HG03342 (cell line): ENCODE data around the gene SDHB.
A peak's percentile ranks its signal among the peaks of the same experiment; 100 is the strongest.
"Not testable (repeated sequence)": the region's sequence is repeated elsewhere in the genome, so short reads cannot be mapped to it uniquely, and the experiment has no call there.

ENCODE experiments used
- ATAC-seq: cut with Tn5 transposase; IDR thresholded peaks from one replicate; pipeline ENCODE4 v1.9.1; 2021; ENCODE audit warnings: mild to moderate bottlenecking, moderate library complexity; ENCODE audit not compliant: unreplicated experiment

SDHB gene

DNA sequence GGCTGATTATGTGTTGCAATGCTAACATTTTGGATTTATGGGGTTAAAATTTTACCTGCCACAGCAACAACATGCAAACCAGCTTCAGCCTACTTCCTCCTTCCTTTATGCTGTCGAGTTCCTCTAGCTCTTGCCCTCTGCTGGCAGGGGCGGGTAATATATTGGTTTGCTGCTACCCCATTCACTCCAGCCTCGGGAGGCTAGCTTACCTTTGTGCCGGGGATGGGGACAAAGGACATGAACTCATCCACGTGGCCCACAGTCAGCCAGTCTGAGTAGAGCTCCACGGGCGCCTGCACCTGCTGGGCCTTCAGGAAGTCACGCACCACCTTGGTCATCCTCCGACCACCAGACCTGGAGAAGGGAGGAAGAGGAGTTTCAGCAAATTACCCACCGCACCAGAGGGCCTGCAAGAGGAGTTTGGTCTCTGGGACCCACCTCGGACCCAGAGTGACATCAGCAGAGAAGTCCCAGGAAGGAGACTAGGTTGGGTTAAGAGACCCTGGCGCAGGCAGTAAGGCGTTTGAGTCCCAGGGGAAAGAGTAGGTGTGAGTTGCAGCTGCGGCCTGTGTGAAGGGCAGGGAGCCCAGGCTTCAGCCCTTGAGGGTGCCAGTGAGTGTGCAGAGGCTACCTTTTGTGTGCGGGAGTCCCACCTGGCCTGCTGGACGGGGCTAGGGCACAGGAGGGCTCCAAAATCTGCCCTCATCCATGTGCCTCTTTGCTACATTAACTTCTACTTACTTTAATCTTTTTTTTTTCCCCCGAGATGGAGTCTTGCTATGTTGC lies 21.8 kb upstream of the SDHB start:
- no peak for ATAC-seq

DNA sequence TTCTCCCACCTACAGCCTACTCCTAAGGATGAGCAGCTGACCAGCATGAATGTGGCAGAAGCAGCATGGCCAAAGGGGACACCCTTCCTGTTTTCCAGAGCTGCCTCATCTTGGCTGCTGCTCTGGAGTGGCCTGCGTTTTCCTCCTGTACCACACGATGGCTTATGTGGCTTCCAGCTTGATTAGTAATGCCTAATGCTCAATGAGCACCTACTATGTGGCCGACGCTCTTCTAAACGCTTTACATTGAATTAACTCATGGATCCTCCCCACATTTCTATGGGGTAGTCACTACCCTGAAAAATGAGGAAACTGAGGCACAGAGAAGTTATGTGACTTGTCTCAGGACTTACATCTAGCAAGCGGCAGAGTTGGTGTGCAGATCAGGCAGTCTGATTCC lies 18.0 kb upstream of the SDHB start:
- no peak for ATAC-seq

DNA sequence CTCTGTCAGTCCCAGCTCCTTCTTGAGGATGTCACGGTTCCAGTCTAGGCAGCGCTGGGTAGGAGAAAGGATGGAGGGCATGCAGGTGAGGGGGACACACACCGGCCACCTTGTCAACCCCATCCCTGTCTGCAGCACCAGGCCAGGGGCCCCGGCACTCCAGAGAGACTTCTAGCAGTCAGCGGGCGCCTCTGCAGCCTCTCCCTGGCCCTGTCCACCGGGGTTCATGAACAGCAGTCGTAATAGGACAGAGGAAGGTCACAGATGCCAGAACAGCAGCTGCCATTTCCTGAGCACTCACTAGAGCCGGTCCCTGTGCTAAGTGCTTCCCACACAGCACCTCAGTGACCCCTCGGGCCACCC lies 16.3 kb upstream of the SDHB start:
- no peak for ATAC-seq

GRCh38 chr1:17069452-17070162 lies 15.8 kb upstream of the SDHB start:
- ATAC-seq, result no peak

GRCh38 chr1:17068789-17069188 lies 15.0 kb upstream of the SDHB start:
- ATAC-seq, result no peak

DNA sequence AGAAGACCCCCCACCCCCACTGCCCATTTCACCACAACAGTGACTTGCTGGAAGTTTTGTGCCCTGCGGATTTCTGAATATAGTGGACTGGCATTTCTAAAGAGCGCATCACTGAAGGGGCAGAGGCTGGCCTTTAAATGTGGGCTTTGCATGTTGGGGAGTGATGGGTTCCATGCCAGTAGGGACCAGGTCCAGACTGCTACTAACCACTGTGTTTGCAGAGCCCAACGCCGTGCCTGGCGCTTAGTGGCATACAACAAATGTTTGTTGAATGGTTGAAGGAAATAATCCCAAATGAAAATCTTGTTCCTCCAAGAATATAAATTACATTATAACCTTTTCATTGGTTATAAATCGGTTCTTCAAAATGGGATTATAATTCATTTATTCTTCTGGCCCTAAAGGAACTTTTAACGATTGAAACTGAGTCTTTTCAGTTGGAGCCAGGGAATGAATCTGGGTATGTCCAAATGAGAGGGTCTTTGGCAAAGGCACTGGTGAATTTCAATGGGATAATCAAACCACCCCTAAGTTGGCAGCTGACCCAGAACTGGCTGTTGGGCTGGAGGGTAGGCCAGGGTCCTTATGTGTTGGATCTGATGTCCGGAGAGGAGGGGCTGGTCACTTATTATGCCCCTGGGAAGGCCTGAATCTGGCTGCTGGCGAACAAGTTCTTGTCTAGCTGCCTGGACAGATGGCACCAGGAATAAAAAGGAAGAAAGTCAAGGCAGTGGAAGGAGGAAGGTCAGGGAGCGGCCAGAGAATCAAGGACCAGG lies 13.8 kb upstream of the SDHB start:
- no peak for ATAC-seq

DNA sequence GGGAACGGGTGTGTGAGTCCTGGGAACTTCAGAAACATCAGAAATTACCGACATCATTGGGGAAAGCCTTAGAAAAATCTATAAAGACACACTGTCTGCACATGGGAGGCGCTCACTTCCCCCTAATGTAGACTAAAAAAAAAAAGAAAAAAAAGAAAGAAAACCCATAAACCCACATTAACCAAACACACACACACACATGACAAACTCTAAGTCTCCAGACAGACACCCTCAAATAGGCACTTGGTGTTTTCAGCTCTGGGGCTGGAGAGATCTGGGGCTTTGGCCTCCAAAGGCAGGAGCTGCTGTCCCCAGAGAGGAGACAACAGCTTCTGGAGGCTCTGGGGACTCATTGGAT lies 13.2 kb upstream of the SDHB start:
- no peak for ATAC-seq

DNA sequence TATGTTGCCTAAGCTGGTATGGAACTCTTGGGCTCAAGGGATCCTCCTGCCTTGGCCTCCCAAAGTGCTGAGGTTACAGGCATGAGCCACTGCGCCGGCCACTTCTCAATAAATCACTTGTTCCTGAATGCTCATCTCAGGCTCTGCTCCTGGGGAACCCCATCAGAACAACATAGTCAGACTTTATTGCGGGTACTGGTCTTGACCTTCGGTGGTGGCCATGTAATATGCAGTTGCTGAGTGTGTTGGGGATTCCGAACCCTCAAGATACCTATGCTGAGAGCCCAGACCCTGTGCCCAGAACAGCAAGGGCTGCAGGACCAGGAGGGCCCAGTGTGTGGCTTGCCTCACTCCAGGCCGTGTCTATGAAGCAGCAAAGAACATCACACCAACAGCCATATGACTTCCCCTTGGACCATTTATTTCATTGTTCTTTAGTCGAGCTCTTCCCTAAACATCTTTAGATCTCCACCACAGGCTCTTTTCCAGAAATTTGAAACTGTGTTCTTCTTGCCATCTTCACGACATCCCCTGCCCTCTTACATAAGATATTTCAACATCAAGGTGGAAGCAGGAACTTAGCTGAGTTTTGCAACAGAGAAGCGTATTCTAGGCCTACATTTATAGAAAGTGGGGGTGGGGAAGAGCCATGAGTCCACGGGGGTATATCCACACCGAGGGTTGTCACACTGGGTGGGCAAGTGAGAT lies 12.7 kb upstream of the SDHB start:
- no peak for ATAC-seq

DNA sequence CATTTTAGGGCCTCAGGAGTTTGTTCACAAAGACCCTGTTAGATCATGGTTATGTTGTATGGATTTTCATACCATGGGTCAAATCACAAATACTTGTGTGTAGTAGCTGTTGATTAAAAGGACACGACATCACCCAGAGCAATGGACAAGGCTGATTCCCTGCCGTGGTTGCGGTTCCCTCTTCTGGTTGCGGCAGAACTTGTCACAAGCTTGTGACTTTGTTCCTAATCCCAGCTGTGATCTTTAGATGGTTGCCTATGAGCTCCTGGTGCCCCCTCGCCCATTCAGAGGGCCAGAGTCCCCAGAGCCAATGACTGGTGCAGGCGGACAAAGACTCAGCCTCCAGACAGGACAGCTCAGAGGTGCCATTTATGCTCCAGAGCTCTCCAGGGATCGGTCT lies 11.8 kb upstream of the SDHB start:
- ATAC-seq, result no peak

- not testable (repeated sequence) for ATAC-seq
Observed at GRCh38 chr1:17062751-17063150, 8.9 kb upstream of the SDHB start.

GRCh38 chr1:17061892-17062291 lies 8.1 kb upstream of the SDHB start:
- no peak for ATAC-seq

DNA sequence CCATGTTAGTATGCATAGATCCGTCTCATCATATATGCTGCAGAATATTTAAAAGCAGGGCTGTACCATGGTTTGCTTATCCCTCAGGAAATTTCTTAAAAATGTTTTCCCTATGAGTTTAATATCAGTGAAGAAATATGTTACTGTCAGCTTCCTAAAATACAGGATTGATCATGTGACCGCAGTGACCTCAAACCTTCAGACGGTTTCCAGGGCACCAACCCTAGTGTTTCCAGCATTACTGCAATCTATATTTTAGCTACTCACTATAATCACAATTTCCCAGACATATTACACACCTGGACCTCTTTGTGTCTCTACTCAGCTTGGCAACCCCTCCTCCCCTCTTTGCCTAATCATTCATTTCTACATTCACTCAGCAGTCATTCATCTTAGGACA lies 7.7 kb upstream of the SDHB start:
- ATAC-seq, result no peak

GRCh38 chr1:17060306-17060749 lies 6.5 kb upstream of the SDHB start:
- ATAC-seq, result no peak

- ATAC-seq, result peak; percentile 62
Observed at GRCh38 chr1:17059391-17060305, 5.8 kb upstream of the SDHB start.

DNA sequence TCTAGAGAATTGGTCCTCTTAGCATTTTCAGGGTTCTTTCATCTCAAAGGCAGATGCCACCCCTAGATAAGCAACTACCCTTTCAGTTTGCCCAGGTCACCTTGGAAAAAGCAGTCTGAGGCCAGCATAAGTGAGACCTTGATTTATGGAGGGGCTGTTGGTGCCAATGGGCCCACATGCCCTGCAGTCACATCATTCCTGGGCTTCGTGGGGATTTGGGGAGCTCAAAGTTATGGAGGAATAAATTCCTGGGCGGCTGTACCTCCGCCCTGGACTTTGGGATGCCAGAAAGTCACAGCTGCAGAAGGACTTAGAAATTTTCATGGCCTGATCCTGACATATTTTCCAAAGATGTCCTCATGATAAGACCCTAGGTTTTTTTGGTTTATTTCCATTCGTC lies 2.7 kb upstream of the SDHB start:
- no peak for ATAC-seq

GRCh38 chr1:17055801-17056200 lies 2.0 kb upstream of the SDHB start:
- ATAC-seq, result no peak

- no peak for ATAC-seq
Observed at GRCh38 chr1:17053086-17053684, 647 bp downstream of the SDHB start.

GRCh38 chr1:17052641-17053040 lies 1.2 kb downstream of the SDHB start:
- no peak for ATAC-seq

- no peak for ATAC-seq
Observed at GRCh38 chr1:17052038-17052437, 1.8 kb downstream of the SDHB start.

DNA sequence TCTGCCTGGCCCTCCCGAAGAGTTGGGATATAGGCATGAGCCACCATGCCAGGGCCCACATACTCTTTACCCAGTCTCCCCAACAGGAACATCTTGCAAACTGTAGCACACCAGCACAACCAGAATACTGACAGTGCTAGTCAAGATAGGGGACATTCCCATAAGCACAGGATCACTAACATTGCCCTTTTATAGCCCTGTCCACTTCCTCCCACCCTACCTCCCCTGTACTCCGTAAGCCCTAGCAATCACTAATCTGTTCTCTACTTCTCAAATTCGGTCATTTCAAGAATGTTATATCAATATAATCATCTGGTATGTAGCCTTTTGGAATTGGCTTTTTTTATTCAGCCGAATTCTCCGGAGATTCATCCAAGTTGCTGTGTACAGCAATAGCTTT lies 5.9 kb downstream of the SDHB start:
- no peak for ATAC-seq
